Activated T-helper 2 cell treated with anti-CD3 and anti-CD28 coated beads, Interferon-gamma antibody, Interleukin-2, Interleukin-4, amounts not matched to agents 10 μg/mL and 5 μg/mL and 100 μg/mL, durations not matched to agents 14 hours and 24 hours and 36 hours (primary cell): ENCODE results near the gene TRAPPC6A. TPM values are rescaled to one million over a fixed set of nuclear protein-coding genes. Genes with fewer than 3 reads are reported as not detected.

Experiments used
- DNase-seq: peaks from one replicate; pipeline ENCODE4 v3.0.0; 2021; ENCODE audit warnings: low spot score
- H3K27ac Mint-ChIP-seq: one replicate; pipeline ENCODE4 v1.8.0; 2021; ENCODE audit warnings: mixed read lengths
- H3K27me3 Mint-ChIP-seq: one replicate; pipeline ENCODE4 v1.8.0; 2021; ENCODE audit warnings: low read depth, mixed read lengths
- H3K36me3 Mint-ChIP-seq: one replicate; pipeline ENCODE4 v1.8.0; 2021; ENCODE audit warnings: low read depth, mixed read lengths
- H3K4me1 Mint-ChIP-seq: one replicate; pipeline ENCODE4 v1.8.0; 2021; ENCODE audit warnings: low read depth, mixed read lengths
- H3K4me3 Mint-ChIP-seq: one replicate; pipeline ENCODE4 v1.8.0; 2021; ENCODE audit warnings: low read depth, mild to moderate bottlenecking, moderate library complexity, mixed read lengths
- H3K9me3 Mint-ChIP-seq: one replicate; pipeline ENCODE4 v1.8.0; 2021; ENCODE audit warnings: mixed read lengths
- intact Hi-C: fragments of 100-400 bp; cut with micrococcal nuclease; formaldehyde crosslinking; loops from one replicate; pipeline ENCODE4 v1.15.1; 2023
- total RNA-seq: library from RNA; stranded (reverse); gene quantifications from 2 replicates; pipeline ENCODE4 v1.2.3, GENCODE V29; 2022

TRAPPC6A gene, protein sequence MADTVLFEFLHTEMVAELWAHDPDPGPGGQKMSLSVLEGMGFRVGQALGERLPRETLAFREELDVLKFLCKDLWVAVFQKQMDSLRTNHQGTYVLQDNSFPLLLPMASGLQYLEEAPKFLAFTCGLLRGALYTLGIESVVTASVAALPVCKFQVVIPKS
- 27.4 and 31.4 TPM in 2 replicates for total RNA-seq

- Mint-ChIP-seq H3K27ac (peak within 1 kb of the TSS; percentile 90), H3K36me3 (peaks cover 17% of the 10 kb centered on the region), H3K27me3 (no peaks in the 10 kb centered on the region), H3K4me3 (peak within 1 kb of the TSS; percentile 86), H3K4me1 (peaks cover 20% of the 10 kb centered on the region), H3K9me3 (no peaks in the 10 kb centered on the region)
- intact Hi-C loops = loop anchor here (1.0 to 10.0 kb wide), 5 partner anchors 14 to 431 kb away; partner anchors contain the start of genes GEMIN7, PPP1R37, RELB and ZNF296
- no peak for DNase-seq
Measured at GRCh38 chr19:45177817-45178261, at the start of gene TRAPPC6A. TRAPPC6A (minus strand) TSS chr19:45178237; CDS start chr19:45178218, 19 bp downstream.

DNA sequence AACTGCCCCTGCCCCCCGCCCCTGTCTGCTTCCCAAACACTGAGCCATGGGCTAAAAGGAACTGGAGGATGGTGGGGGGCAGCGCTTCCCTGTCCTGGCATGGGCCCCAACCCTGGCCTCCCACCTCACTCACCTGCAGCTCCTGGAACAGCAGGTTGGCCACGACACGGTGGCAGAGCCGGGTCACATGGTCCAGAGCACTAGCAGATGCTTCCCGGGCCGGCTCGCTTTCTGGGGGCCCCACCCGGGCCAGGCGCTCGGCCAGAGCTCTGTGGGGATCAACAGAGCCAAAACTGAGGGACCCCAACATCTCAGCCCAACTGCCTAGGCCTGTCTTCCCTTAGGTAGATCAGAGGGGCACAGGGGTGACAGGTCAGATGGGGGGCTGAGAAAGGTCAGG is 46.6 kb upstream of the TRAPPC6A start:
- Mint-ChIP-seq H3K4me3 (no peak overlapping the region), H3K27me3 (peaks cover 9% of the 10 kb centered on the region), H3K36me3 (no peaks in the 10 kb centered on the region), H3K9me3 (no peaks in the 10 kb centered on the region), H3K4me1 (no peaks in the 10 kb centered on the region), H3K27ac (no peak overlapping the region)
- intact Hi-C loops = no loop called here
- no peak for DNase-seq

- no peaks in the 10 kb centered on the region for H3K9me3 Mint-ChIP-seq
- H3K27ac Mint-ChIP-seq = no peak overlapping the region
- H3K4me1 Mint-ChIP-seq = peaks cover 2% of the 10 kb centered on the region
- no peaks in the 10 kb centered on the region for H3K36me3 Mint-ChIP-seq
- no peak overlapping the region for H3K4me3 Mint-ChIP-seq
- H3K27me3 Mint-ChIP-seq = peaks cover 12% of the 10 kb centered on the region
- no peak for DNase-seq
- intact Hi-C loops = no loop called here
Measured at GRCh38 chr19:45223879-45224278, 45.8 kb upstream of the TRAPPC6A start.

- intact Hi-C loops = no loop called here
- no peaks in the 10 kb centered on the region for H3K36me3 Mint-ChIP-seq
- no peak overlapping the region for H3K4me3 Mint-ChIP-seq
- H3K27ac Mint-ChIP-seq = no peak overlapping the region
- H3K27me3 Mint-ChIP-seq = peaks cover 20% of the 10 kb centered on the region
- H3K4me1 Mint-ChIP-seq = peaks cover 2% of the 10 kb centered on the region
- no peak for DNase-seq
- no peaks in the 10 kb centered on the region for H3K9me3 Mint-ChIP-seq
Measured at GRCh38 chr19:45222724-45223123, 44.7 kb upstream of the TRAPPC6A start.

- H3K9me3 Mint-ChIP-seq = no peaks in the 10 kb centered on the region
- H3K27ac Mint-ChIP-seq = no peak overlapping the region
- peaks cover 2% of the 10 kb centered on the region for H3K4me1 Mint-ChIP-seq
- no peak overlapping the region for H3K4me3 Mint-ChIP-seq
- no peak for DNase-seq
- H3K36me3 Mint-ChIP-seq = no peaks in the 10 kb centered on the region
- peaks cover 45% of the 10 kb centered on the region for H3K27me3 Mint-ChIP-seq
- intact Hi-C loops = no loop called here
Measured at GRCh38 chr19:45218911-45219743, 41.1 kb upstream of the TRAPPC6A start.

GRCh38 chr19:45218426-45218825 is 40.4 kb upstream of the TRAPPC6A start:
- intact Hi-C loops = no loop called here
- Mint-ChIP-seq H3K27me3 (peaks cover 50% of the 10 kb centered on the region), H3K4me1 (peaks cover 2% of the 10 kb centered on the region), H3K36me3 (no peaks in the 10 kb centered on the region), H3K4me3 (no peak overlapping the region), H3K9me3 (no peaks in the 10 kb centered on the region), H3K27ac (no peak overlapping the region)
- no peak for DNase-seq

- Mint-ChIP-seq H3K27ac (no peak overlapping the region), H3K9me3 (no peaks in the 10 kb centered on the region), H3K4me3 (no peak overlapping the region), H3K4me1 (peaks cover 2% of the 10 kb centered on the region), H3K27me3 (peaks cover 52% of the 10 kb centered on the region), H3K36me3 (no peaks in the 10 kb centered on the region)
- intact Hi-C loops = no loop called here
- DNase-seq = no peak
Measured at GRCh38 chr19:45217957-45218334, 39.9 kb upstream of the TRAPPC6A start.

GRCh38 chr19:45217193-45217956 is 39.3 kb upstream of the TRAPPC6A start:
- intact Hi-C loops = no loop called here
- peaks cover 2% of the 10 kb centered on the region for H3K4me1 Mint-ChIP-seq
- DNase-seq = no peak
- no peaks in the 10 kb centered on the region for H3K9me3 Mint-ChIP-seq
- no peak overlapping the region for H3K4me3 Mint-ChIP-seq
- H3K27ac Mint-ChIP-seq = no peak overlapping the region
- no peaks in the 10 kb centered on the region for H3K36me3 Mint-ChIP-seq
- H3K27me3 Mint-ChIP-seq = peaks cover 53% of the 10 kb centered on the region

DNA sequence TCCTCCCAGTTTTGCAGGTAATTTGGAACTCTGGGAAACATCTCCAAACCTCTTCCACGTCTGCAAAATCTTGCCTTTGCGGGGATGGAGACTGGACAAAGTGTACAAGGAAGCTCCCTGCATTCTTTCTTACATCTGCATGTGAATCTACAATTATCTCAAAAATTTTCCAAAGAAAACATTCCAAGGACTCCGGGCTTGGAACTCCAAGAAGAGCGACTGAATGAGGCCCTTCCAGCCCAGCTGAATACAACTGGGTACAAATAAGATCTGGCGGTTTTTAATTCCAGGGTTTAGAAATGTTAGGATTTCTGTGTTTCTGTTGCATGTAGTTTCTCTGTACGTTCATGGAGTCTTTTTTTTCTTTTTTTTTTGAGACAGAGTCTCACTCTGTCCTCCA is 38.6 kb upstream of the TRAPPC6A start:
- H3K9me3 Mint-ChIP-seq = no peaks in the 10 kb centered on the region
- DNase-seq = no peak
- no peaks in the 10 kb centered on the region for H3K36me3 Mint-ChIP-seq
- H3K27me3 Mint-ChIP-seq = peaks cover 52% of the 10 kb centered on the region
- H3K27ac Mint-ChIP-seq = no peak overlapping the region
- intact Hi-C loops = no loop called here
- H3K4me1 Mint-ChIP-seq = peaks cover 2% of the 10 kb centered on the region
- H3K4me3 Mint-ChIP-seq = no peak overlapping the region

GRCh38 chr19:45215391-45216191 is 37.6 kb upstream of the TRAPPC6A start:
- H3K9me3 Mint-ChIP-seq = no peaks in the 10 kb centered on the region
- intact Hi-C loops = no loop called here
- H3K36me3 Mint-ChIP-seq = no peaks in the 10 kb centered on the region
- no peak overlapping the region for H3K4me3 Mint-ChIP-seq
- peaks cover 2% of the 10 kb centered on the region for H3K4me1 Mint-ChIP-seq
- no peak for DNase-seq
- no peak overlapping the region for H3K27ac Mint-ChIP-seq
- peaks cover 56% of the 10 kb centered on the region for H3K27me3 Mint-ChIP-seq

DNA sequence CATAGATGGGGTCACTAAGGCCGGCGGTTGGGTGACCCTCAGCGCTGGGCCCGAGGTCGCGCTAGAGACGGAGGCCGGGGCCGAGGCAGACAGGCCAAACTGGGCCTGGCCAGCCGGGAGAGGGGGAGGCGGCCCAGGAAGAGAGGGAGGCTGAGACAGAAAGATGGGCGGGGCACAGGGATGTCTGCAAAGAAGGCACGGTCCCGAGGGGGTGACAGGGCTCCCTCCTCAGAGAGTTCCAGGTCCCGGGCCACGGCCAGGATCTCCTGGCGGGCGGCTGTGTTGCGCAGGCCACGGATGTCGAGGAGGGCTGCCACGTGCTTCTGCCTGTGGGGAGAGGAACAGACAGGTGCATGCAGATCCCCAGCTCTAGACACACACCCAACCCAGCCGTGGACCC is 35.0 kb upstream of the TRAPPC6A start:
- Mint-ChIP-seq H3K4me1 (peaks cover 3% of the 10 kb centered on the region), H3K27me3 (peaks cover 43% of the 10 kb centered on the region)
- intact Hi-C loops = no loop called here

GRCh38 chr19:45211751-45212381 is 33.8 kb upstream of the TRAPPC6A start:
- Mint-ChIP-seq H3K9me3 (no peaks in the 10 kb centered on the region), H3K27ac (no peak overlapping the region), H3K4me3 (no peak overlapping the region), H3K36me3 (no peaks in the 10 kb centered on the region), H3K27me3 (peaks cover 36% of the 10 kb centered on the region), H3K4me1 (peaks cover 3% of the 10 kb centered on the region)
- intact Hi-C loops = no loop called here
- DNase-seq = no peak

More for the DNA sequence above, 35.0 kb upstream of the TRAPPC6A start:
- no peaks in the 10 kb centered on the region for H3K36me3 Mint-ChIP-seq
- DNase-seq = no peak
- H3K9me3 Mint-ChIP-seq = no peaks in the 10 kb centered on the region
- no peak overlapping the region for H3K4me3 Mint-ChIP-seq
- H3K27ac Mint-ChIP-seq = no peak overlapping the region
